GM19467 (cell line): Measurements from ENCODE around the gene KLF16.

ENCODE experiments used
- ATAC-seq: cut with Tn5 transposase; IDR thresholded peaks from one replicate; pipeline ENCODE4 v1.9.1; 2021; ENCODE audit warnings: mild to moderate bottlenecking, moderate library complexity; ENCODE audit not compliant: unreplicated experiment

KLF16 gene

GRCh38 chr19:1826557-1827521 is 36.5 kb downstream of the KLF16 start:
- no peak for ATAC-seq

- ATAC-seq = no peak
Measured at GRCh38 chr19:1825909-1826556, 37.3 kb downstream of the KLF16 start.

- no peak for ATAC-seq
Measured at GRCh38 chr19:1824252-1824622, 39.1 kb downstream of the KLF16 start.

DNA sequence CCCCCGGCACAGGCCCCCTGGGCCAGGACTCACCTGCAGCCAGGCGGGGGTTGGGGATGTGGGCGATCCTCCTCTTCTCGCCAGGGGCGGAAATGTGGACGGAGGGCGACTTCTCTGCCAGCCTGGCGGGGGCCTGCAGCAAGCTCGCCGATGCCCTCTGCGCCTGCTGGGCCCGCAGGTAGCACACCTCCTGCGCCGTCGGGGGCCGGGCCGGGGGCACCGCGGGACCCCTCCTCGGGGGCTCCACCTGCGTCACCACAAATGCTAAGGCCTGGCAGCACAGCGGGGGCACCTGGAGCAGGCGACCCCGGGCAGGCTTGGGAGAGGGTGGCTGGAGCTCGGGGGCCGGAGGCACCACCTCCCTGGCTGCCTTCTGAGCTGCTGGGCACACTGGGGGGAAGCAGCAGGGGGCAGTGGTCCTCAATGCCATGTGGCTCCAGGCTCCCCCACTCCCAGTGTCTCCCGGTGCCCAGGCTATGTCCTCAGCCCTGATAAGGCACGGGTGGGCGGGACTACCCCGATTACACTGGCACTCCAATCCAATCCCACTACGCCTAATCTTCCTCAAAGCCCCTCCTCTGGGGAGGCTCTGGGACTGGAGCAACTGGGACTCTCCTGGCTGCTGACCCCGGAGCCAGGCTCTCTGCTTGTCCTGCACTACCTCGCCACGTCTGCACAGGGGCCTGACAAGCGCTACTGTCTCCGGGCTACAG is 39.7 kb downstream of the KLF16 start:
- ATAC-seq = no peak

- no peak for ATAC-seq
Measured at GRCh38 chr19:1823020-1823419, 40.4 kb downstream of the KLF16 start.

DNA sequence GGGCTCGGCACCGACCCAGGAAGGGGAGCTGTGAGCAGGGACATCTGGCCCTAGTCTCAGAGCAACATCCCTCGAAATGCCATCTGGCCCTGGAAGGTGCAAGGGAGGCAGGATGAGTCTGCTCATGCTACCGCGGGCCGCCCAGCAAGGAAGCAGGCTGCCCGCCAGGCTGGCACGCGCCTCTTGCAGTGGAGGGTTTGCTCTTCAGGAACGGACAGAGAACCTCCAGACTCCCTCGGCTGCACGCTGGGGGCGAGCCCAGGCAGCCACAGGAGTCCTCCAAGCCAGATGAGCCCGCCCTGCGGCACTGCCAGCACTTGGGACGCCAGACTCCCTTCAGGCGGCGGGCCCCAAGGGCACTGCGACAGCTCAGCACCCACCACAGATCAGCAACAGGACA is 41.2 kb downstream of the KLF16 start:
- no peak for ATAC-seq

- no peak for ATAC-seq
Measured at GRCh38 chr19:1819341-1820255, 43.8 kb downstream of the KLF16 start.

- no peak for ATAC-seq
Measured at GRCh38 chr19:1818549-1819195, 44.7 kb downstream of the KLF16 start.

- no peak for ATAC-seq
Measured at GRCh38 chr19:1817553-1818179, 45.7 kb downstream of the KLF16 start.

DNA sequence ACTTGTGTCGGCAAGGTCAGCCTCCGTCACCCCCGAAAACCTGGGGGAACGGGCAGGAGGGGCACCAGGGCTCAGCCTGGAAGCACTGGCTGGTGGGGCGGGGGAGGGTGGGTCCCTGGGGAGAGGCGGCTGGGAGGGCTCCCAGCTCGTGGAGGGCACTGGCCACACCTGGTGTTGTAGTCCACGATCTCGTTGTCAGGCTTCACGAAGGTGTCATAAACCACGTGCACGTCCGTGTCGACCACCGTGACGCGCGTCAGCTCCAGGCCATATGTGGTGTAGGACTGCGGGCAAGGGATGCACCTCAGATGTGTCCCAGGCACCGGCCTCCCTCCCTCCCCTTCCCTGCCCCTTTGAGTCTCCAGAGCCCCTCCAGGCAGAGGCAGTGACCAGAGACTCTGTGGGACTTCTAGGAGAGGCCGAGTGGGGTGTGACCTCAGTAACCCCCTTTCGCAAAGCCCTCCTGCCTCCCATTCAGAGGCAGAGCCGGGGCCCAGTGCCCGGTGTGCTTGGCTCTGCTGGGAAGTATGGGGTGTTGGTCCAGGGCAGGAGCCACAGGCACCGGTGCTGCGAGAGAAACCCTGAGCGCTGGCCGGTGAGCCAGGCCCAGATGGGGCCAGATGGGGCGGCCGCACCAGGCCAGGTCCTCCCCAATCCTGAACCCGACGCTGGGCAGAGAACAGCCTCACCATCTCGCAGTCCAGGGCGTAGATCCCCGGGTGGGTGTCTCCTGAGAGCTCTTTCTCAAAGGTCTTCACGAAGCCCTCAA is 46.7 kb downstream of the KLF16 start:
- no peak for ATAC-seq

GRCh38 chr19:1815605-1816529 is 47.5 kb downstream of the KLF16 start:
- ATAC-seq = no peak

GRCh38 chr19:1814833-1815604 is 48.4 kb downstream of the KLF16 start:
- ATAC-seq = no peak

- ATAC-seq = no peak
Measured at GRCh38 chr19:1814391-1814790, 49.0 kb downstream of the KLF16 start.

DNA sequence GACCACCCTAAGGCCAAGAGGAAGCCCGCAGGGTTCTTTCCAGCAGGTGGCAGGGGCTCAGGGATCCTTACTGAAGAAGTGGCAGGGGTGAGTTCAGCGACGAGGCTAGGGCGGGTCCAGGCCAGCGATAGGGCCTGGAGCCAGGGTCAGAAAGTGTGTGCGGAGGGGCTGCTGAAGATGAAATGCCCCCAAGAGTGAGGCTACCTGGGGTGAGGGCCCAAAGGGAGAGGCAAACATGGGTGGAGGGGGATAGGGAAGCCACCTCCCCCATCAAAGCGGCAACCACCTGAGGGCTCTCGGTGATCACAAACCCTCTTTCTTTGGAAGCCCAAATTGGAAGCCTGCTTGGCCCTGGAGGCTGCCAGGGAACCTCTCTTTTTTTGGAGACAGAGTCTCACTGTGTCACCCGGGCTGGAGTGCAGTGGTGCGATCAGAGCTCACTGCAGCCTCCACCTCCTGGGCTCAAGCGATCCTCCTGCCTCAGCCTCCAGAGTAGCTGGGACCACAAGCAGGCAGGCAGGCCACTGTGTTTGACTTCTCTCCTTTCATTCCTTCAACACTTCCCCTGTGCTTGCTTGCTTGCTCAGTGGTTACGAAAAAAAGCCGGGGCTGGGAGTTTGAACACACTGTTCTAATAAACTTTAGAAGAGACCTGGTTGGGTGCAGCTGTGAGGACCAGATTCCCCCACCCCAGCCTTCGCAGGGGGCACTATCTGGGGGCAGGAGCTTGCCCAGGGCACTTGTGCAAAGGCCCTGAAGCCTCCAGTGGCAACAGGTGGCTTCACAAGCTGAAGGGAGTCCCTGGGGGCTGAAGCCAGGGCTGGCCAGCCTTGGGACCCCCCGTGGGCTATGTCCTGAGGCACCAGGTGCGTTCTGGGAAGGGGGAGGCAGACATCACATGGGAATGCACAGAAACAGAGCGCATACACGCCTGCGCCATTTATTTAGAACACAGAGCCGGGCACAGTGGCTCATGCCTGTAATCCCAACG is 49.9 kb downstream of the KLF16 start:
- ATAC-seq = no peak

- ATAC-seq = peak; percentile 78
Measured at GRCh38 chr19:1812426-1813191, 50.8 kb downstream of the KLF16 start.
